Transverse colon (tissue), 4 donors: ENCODE data around the gene FGGY. TPM values are rescaled to one million over a fixed set of nuclear protein-coding genes. Genes with fewer than 3 reads are reported as not detected.

ENCODE experiments used
- DNase-seq: peaks from one replicate; pipeline ENCODE4 v3.0.0-alpha.2; 2019
- H3K27ac ChIP-seq, 4 donors: fragments of 200-600 bp; sonication (generic); 2 replicates each; pipeline ENCODE4 v1.5.1; 2016 to 2018; ENCODE audit warnings: inconsistent platforms in 4 of 4
- H3K27me3 ChIP-seq: fragments of 200-600 bp; sonication (generic); 2 replicates; pipeline ENCODE4 v1.5.1; 2017; ENCODE audit warnings: inconsistent platforms
- H3K36me3 ChIP-seq, 4 donors: fragments of 200-600 bp; sonication (generic); 2 replicates each; pipeline ENCODE4 v1.5.1; 2017 to 2019; ENCODE audit warnings: inconsistent platforms in 4 of 4
- H3K4me1 ChIP-seq, 4 donors: fragments of 200-600 bp; sonication (generic); 2 replicates each; pipeline ENCODE4 v1.5.1; 2017 to 2020; ENCODE audit warnings: inconsistent platforms in 4 of 4
- H3K4me3 ChIP-seq, 4 donors: fragments of 200-600 bp; sonication (generic); 1 replicate in 1 of 4; 2 replicates in 3 of 4; pipeline versions ENCODE4 v1.5.1 to v1.6.1; 2017 to 2019; ENCODE audit warnings: inconsistent platforms in 4 of 4
- H3K9me3 ChIP-seq, 2 donors: fragments of 200-600 bp; sonication (generic); 2 replicates each; pipeline ENCODE4 v1.5.1; 2017 to 2019; ENCODE audit warnings: inconsistent platforms in 2 of 2
- EP300 ChIP-seq: sonication (generic); formaldehyde crosslinking; IDR thresholded peaks from one replicate; pipeline ENCODE4 v1.6.1; 2017; ENCODE audit warnings: antibody characterized with exemption, low read depth
- POLR2A ChIP-seq: fragments of 450-650 bp; IDR thresholded peaks from one replicate; pipeline ENCODE4 v1.6.1; 2016; ENCODE audit warnings: antibody characterized with exemption, mild to moderate bottlenecking, moderate library complexity
- POLR2AphosphoS5 ChIP-seq, 3 donors: sonication (generic); formaldehyde crosslinking; IDR thresholded peaks; one replicate each; pipeline ENCODE4 v1.6.1; 2016; ENCODE audit warnings: antibody characterized with exemption in 3 of 3
- WGBS, 2 donors: methylation state at CpG; one replicate each; pipeline ENCODE4 v1.1.5; 2018; ENCODE audit warnings: low coverage in 1 of 2; 5-methylcytosine and 5-hydroxymethylcytosine counted together
- in situ Hi-C, 4 donors: fragments of 200-750 bp; cut with MboI; loops; one replicate each; pipeline versions ENCODE4 v1.15.0 to v1.15.1; 2017; ENCODE audit warnings: low sequenced_read_pairs in 3 of 4, low pct_ligation_motif_present in 1 of 4, low pct_unique_long_range_greater_than_20kb in 1 of 4
- intact Hi-C: fragments of 100-400 bp; cut with DNase I; formaldehyde crosslinking; loops from one replicate; pipeline ENCODE4 v1.15.1; 2023; ENCODE audit warnings: low total_unique reads
- total RNA-seq, 4 donors: library from RNA; depleted of rRNA; stranded (reverse); fragments of >200 nt; gene quantifications; one replicate each; pipeline ENCODE4 v1.1.0, GENCODE V29; 2016
- TF ChIP-seq, protein P1 (sequence below), 5 experiments: fragments of 200-600 bp in 3 of 5; fragments of 450-650 bp in 2 of 5; sonication (generic) in 3 of 5; IDR thresholded peaks; 1 replicate in 2 of 5; 2 replicates in 3 of 5; pipeline ENCODE4 v1.5.1; 2016 to 2017; ENCODE audit warnings: antibody characterized with exemption in 5 of 5, inconsistent platforms in 3 of 5, mild to moderate bottlenecking in 2 of 5, moderate library complexity in 1 of 5

Gene FGGY
- total RNA-seq, 4 donors from 2014 or later, result 18.2 to 97.7 (median 27.1) TPM

DNA sequence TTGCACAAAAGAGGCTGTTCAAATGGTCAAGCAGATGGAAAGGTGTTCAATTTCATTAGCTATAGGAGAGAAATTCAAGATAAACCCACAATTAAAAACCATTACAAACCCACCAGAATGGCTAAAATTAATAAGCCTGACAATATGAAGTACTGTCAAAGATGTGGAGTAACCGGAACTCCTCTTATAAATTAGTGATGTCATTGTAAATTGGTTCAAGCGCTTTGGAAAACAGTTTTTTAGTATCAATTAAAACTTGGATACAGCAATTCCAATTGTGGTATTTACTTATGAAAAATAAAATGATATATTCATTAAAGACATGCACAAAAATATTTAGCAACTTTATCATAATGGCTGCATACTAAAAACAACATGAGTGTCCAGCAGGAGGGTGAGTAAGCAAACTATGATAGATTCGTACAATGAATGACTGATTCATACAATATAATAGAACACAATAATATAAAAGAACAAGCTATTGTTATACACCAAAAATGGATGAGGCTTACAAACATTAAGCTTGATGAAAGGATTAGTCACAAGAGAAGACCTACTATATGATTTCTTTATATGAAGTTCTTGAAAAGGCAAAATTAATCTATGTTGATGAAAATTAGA is 38.4 kb upstream of the FGGY start:
- intact Hi-C loops (no loop called here), in situ Hi-C loops (no loop called here)
- Histone ChIP-seq H3K4me1 (no peaks in the 10 kb centered on the region), H3K4me3 (no peak overlapping the region), H3K27me3 (no peaks in the 10 kb centered on the region), H3K27ac (no peak overlapping the region), H3K9me3 (no peaks in the 10 kb centered on the region), H3K36me3 (no peaks in the 10 kb centered on the region)
- 92% methylated on average over 3 of the region's 3 CpGs for WGBS, 2 donors
- no peak for DNase-seq
- TF ChIP-seq POLR2A, result no peak
- no peak for TF ChIP-seq POLR2AphosphoS5 (IDR thresholded peaks at IDR 0.05)

GRCh38 chr1:59261537-59261936 is 35.4 kb upstream of the FGGY start:
- Histone ChIP-seq H3K4me3 (no peak overlapping the region), H3K4me1 (no peaks in the 10 kb centered on the region), H3K27me3 (no peaks in the 10 kb centered on the region), H3K36me3 (no peaks in the 10 kb centered on the region), H3K9me3 (no peaks in the 10 kb centered on the region), H3K27ac (no peak overlapping the region)
- DNase-seq, result no peak
- WGBS, 2 donors, result 90% methylated on average over 1 of the region's 1 CpG; no CpG with 5 or more reads in 1 of the 2 donors
- intact Hi-C loops, result no loop called here
- in situ Hi-C loops, result no loop called here
- no peak for TF ChIP-seq EP300
- TF ChIP-seq POLR2AphosphoS5 (IDR thresholded peaks at IDR 0.05), result no peak
- TF ChIP-seq, protein P1, sequence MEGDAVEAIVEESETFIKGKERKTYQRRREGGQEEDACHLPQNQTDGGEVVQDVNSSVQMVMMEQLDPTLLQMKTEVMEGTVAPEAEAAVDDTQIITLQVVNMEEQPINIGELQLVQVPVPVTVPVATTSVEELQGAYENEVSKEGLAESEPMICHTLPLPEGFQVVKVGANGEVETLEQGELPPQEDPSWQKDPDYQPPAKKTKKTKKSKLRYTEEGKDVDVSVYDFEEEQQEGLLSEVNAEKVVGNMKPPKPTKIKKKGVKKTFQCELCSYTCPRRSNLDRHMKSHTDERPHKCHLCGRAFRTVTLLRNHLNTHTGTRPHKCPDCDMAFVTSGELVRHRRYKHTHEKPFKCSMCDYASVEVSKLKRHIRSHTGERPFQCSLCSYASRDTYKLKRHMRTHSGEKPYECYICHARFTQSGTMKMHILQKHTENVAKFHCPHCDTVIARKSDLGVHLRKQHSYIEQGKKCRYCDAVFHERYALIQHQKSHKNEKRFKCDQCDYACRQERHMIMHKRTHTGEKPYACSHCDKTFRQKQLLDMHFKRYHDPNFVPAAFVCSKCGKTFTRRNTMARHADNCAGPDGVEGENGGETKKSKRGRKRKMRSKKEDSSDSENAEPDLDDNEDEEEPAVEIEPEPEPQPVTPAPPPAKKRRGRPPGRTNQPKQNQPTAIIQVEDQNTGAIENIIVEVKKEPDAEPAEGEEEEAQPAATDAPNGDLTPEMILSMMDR (IDR thresholded peaks at IDR 0.05), result no peak
- no peak for TF ChIP-seq POLR2A

- no peak for DNase-seq
- no peak overlapping the region for H3K4me3 ChIP-seq
- no peaks in the 10 kb centered on the region for H3K9me3 ChIP-seq
- H3K27me3 ChIP-seq, result no peaks in the 10 kb centered on the region
- in situ Hi-C loops (no loop called here), intact Hi-C loops (loop anchor here (2.0 kb wide), 1 partner anchor 230 kb away; no protein-coding TSS in a partner anchor)
- TF ChIP-seq POLR2AphosphoS5 (IDR thresholded peaks at IDR 0.05) (no peak), EP300 (no peak), POLR2A (no peak)
- TF ChIP-seq, protein P1 (IDR thresholded peaks at IDR 0.05), result no peak
- no peaks in the 10 kb centered on the region for H3K36me3 ChIP-seq
- H3K4me1 ChIP-seq, result no peaks in the 10 kb centered on the region
- no peak overlapping the region for H3K27ac ChIP-seq
Measured at GRCh38 chr1:59262631-59263030, 34.3 kb upstream of the FGGY start.

GRCh38 chr1:59263111-59263510 is 33.8 kb upstream of the FGGY start:
- no peak overlapping the region for H3K4me3 ChIP-seq
- no peaks in the 10 kb centered on the region for H3K27me3 ChIP-seq
- no peaks in the 10 kb centered on the region for H3K4me1 ChIP-seq
- intact Hi-C loops (loop anchor here (2.0 kb wide), 1 partner anchor 230 kb away; no protein-coding TSS in a partner anchor), in situ Hi-C loops (no loop called here)
- H3K27ac ChIP-seq, result no peak overlapping the region
- DNase-seq, result no peak
- H3K9me3 ChIP-seq, result no peaks in the 10 kb centered on the region
- TF ChIP-seq POLR2A (no peak), POLR2AphosphoS5 (IDR thresholded peaks at IDR 0.05) (no peak), EP300 (no peak)
- TF ChIP-seq, protein P1 (IDR thresholded peaks at IDR 0.05), result no peak
- H3K36me3 ChIP-seq, result no peaks in the 10 kb centered on the region

- in situ Hi-C loops (no loop called here), intact Hi-C loops (no loop called here)
- H3K4me3 ChIP-seq, result no peak overlapping the region
- no peaks in the 10 kb centered on the region for H3K4me1 ChIP-seq
- no peak for DNase-seq
- no peaks in the 10 kb centered on the region for H3K27me3 ChIP-seq
- H3K36me3 ChIP-seq, result no peaks in the 10 kb centered on the region
- no peaks in the 10 kb centered on the region for H3K9me3 ChIP-seq
- no peak overlapping the region for H3K27ac ChIP-seq
- 85 to 89% methylated on average over 1 to 4 of the region's 4 CpGs for WGBS, 2 donors
- TF ChIP-seq, protein P1 (IDR thresholded peaks at IDR 0.05), result no peak
- TF ChIP-seq POLR2A (no peak), POLR2AphosphoS5 (IDR thresholded peaks at IDR 0.05) (no peak), EP300 (no peak)
Measured at GRCh38 chr1:59265622-59266021, 31.3 kb upstream of the FGGY start.
